DND-41 (cell line): ENCODE measurements around the gene TMPRSS9.

Experiments
- CTCF ChIP-seq: IDR thresholded peaks from 2 replicates; pipeline ENCODE4 v1.5.1; 2012; ENCODE audit warnings: borderline replicate concordance, low read length, moderate library complexity, mild to moderate bottlenecking; ENCODE audit not compliant: poor library complexity, severe bottlenecking; ENCODE audit errors: extremely low read depth
- EZH2 ChIP-seq: IDR thresholded peaks from 3 replicates; pipeline ENCODE4 v1.6.1; 2012; ENCODE audit warnings: borderline replicate concordance, low read depth, mild to moderate bottlenecking, moderate library complexity, low read length, inconsistent platforms; ENCODE audit not compliant: severe bottlenecking

GRCh38 chr19:2342656-2343288 lies 17.3 kb upstream of the TMPRSS9 start:
- TF ChIP-seq CTCF (no peak), EZH2 (no peak)
